ENCODE results near the gene LRRC37A3. TPM values are rescaled to one million over a fixed set of nuclear protein-coding genes. Genes with fewer than 3 reads are reported as not detected.
"Not testable (repeated sequence)": the region's sequence is repeated elsewhere in the genome, so short reads cannot be mapped to it uniquely, and the experiment has no call there.

LRRC37A3 gene
- total RNA-seq (1 to 10 TPM; 1.6 to 5.1 (median 3.8) TPM), polyA plus RNA-seq (1 to 10 TPM in 1 of 3 donors, under 1 TPM in 2; 0.38 to 1.4 (median 0.93) TPM)
- long read RNA-seq, donor 1, partial matches to known transcripts, result 0 of 3 reads
- long read RNA-seq, donor 1, other reads (novel, unspliced or antisense), result 3 of 3 reads
- long read RNA-seq, donor 2, partial matches to known transcripts, result 0 of 4 reads
- long read RNA-seq, donor 2, other reads (novel, unspliced or antisense), result 4 of 4 reads

DNA sequence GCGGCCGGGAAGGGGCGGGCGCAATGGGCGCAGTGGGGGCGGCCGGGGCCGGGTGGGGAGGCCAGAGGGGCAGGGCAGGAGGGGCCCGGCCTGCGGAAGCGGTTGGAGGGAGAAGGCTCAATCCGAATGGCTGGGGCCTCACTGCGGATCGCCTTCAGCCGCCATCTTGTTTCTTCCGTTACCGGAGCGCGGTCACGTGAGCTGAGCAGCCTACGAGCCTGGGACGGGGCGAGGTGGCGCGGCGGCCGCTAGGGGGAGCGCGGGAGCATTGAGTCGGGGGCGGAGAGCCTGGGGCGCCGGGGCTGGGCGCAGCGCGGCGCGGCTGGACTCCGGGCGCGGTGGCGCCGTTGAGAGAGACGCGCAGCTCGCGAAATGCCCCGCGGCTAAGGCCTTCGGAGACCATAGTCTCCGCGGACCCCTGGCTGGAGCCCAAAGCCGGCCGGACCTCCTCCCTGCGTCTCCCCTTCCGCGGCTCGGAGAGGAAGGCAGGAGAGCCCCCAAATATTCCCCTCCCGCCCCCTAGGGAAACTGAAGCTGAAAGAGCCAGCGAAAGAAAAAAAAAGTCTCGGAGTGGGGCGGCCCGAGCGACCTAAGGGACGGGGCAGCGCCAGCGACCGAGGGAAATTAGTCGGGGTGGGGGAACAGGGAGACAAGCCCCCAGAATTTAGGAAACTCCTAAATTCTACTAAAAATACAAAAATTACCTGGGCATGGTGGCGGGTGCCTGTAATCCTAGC, at the start of gene LRRC37A3:
Gene LRRC37A3 (minus strand): TSS at position 190 of the 737 bp plus-strand sequence. CDS start 22,221 bp downstream, outside the sequence.
- not testable (repeated sequence) for H3K9me3 ChIP-seq; H3K4me1 ChIP-seq; H3K27me3 ChIP-seq (ENCODE audit: insufficient read depth in 3 of 3, low read length in 2 of 3); H3K36me3 ChIP-seq (ENCODE audit: insufficient read depth in 1 of 2, low read depth in 1 of 2)
- H3K27ac ChIP-seq, result peak within 1 kb of the TSS; percentile 96
- WGBS, 3 donors, result 1% methylated on average over 38 to 70 of the region's 70 CpGs
- H3K4me3 ChIP-seq, result peak within 1 kb of the TSS; percentile 81
- intact Hi-C loops (cut with DNase I), result loop anchor here in 1 of 2 donors (5.0 kb wide), 1 partner anchor 43 kb away; no protein-coding TSS in a partner anchor
- DNase-seq, result peak; percentile 99
- peak; percentile 97 to 99 (median 98) for ATAC-seq
- TF ChIP-seq, protein P1, sequence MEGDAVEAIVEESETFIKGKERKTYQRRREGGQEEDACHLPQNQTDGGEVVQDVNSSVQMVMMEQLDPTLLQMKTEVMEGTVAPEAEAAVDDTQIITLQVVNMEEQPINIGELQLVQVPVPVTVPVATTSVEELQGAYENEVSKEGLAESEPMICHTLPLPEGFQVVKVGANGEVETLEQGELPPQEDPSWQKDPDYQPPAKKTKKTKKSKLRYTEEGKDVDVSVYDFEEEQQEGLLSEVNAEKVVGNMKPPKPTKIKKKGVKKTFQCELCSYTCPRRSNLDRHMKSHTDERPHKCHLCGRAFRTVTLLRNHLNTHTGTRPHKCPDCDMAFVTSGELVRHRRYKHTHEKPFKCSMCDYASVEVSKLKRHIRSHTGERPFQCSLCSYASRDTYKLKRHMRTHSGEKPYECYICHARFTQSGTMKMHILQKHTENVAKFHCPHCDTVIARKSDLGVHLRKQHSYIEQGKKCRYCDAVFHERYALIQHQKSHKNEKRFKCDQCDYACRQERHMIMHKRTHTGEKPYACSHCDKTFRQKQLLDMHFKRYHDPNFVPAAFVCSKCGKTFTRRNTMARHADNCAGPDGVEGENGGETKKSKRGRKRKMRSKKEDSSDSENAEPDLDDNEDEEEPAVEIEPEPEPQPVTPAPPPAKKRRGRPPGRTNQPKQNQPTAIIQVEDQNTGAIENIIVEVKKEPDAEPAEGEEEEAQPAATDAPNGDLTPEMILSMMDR (IDR thresholded peaks at IDR 0.05), result peak; percentile 97

DNA sequence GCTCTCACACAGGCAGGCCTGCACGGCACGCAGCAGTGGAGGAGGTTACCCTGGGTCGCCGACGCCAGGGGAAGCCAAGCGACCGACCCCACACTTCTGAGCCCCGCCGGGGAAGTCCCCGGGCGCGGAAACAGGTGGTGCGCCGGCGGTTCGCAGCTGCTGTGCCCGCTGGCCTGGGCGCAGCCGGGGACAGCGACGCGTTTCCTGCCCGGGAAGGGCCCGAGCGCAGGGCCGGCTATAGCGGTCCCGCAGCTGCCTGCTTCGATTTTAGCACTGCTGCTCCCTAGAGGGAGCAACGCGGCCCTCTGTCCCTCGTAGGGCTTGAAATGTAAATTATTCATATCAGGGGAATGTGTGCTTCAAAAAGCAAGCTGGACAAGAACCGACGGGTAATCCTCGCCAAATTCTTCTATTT, 46.6 kb upstream of the LRRC37A3 start:
- 0% methylated on average over 32 to 35 of the region's 35 CpGs for WGBS, 3 donors
- Histone ChIP-seq H3K4me3 (peak overlapping the region; percentile 50), H3K27ac (peak overlapping the region; percentile 83), H3K4me1 (peaks cover 15% of the 10 kb centered on the region), H3K36me3 (ENCODE audit: insufficient read depth in 1 of 2, low read depth in 1 of 2) (peaks cover 0 to 18% of the 10 kb centered on the region in 2 donors)
- H3K27me3 ChIP-seq (ENCODE audit: insufficient read depth in 3 of 3, low read length in 2 of 3); intact Hi-C loops (cut with DNase I); H3K9me3 ChIP-seq: not testable (repeated sequence)
- ATAC-seq, result peak; percentile 92 to 97 (median 94)
- TF ChIP-seq, protein P1 (IDR thresholded peaks at IDR 0.05), result peak; percentile 34
- DNase-seq, result peak; percentile 73 to 92

DNA sequence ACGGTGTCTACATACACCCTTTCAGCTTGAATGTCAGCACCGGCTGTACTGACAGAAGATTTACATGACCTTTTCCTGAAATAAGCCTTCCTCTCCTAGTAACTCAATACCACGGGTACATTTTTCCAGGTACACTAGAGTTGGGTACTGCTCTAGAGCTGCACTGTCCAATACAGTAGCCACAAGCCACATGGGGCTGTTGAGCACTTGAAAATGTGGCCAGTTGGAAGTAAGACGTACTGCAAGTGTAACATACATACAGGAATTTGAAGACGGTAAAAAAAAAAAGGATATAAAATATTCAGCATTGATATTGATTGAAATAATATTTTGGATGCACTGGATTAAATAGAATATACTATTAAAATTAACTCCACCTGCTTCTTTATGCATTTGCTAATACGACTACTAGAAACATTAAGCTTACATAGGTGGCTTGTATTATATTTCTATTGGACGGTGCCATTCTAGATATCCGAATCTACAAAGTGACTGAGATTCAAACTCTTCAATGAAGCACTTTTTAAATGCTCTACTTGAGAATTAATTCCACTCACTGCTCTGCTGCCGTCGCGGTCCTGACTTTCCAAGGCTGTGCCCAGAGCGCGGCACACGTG, 46.1 kb upstream of the LRRC37A3 start:
- peaks cover 0 to 13% of the 10 kb centered on the region in 2 donors for H3K36me3 ChIP-seq (ENCODE audit: insufficient read depth in 1 of 2, low read depth in 1 of 2)
- H3K27me3 ChIP-seq (ENCODE audit: insufficient read depth in 3 of 3, low read length in 2 of 3); DNase-seq; intact Hi-C loops (cut with DNase I); H3K9me3 ChIP-seq: not testable (repeated sequence)
- peak overlapping the region; percentile 50 for H3K4me3 ChIP-seq
- peak overlapping the region; percentile 83 for H3K27ac ChIP-seq
- peak; percentile 31 to 53 (median 40) for ATAC-seq
- peaks cover 15% of the 10 kb centered on the region for H3K4me1 ChIP-seq
- WGBS, 3 donors, result 13 to 37% (median 23%) methylated on average over 8 to 13 of the region's 14 CpGs

DNA sequence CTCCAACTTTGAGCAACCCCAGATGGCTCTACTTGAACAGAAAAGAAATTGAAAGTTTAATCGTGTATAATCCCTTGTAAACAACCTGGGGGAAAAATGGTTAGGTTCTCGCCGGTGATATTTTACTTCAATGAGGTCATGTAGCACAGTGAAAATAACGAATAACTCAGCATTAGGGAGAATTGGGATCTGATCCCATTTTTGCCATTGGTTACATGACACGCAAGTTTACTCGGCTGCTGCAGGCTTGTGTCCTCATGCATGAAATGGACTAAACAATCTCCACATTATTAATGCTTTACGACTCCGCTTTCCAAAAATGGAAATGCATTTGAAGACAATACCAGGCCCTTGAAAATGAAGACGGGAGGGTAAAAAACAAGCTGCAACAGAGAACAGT, 45.5 kb upstream of the LRRC37A3 start:
- WGBS, 3 donors, result 38 to 65% (median 43%) methylated on average over 8 to 9 of the region's 9 CpGs
- Histone ChIP-seq H3K27me3 (ENCODE audit: insufficient read depth in 3 of 3, low read length in 2 of 3) (no peaks in the 10 kb centered on the region), H3K4me3 (peak overlapping the region; percentile 50), H3K4me1 (peaks cover 15% of the 10 kb centered on the region), H3K27ac (peak overlapping the region; percentile 83), H3K36me3 (ENCODE audit: insufficient read depth in 1 of 2, low read depth in 1 of 2) (peaks cover 0 to 8% of the 10 kb centered on the region in 2 donors), H3K9me3 (no peaks in the 10 kb centered on the region)
- DNase-seq (no peak), ATAC-seq (no peak)
- TF ChIP-seq, protein P1 (IDR thresholded peaks at IDR 0.05), result no peak
- intact Hi-C loops (cut with DNase I), result loop anchor here (5.0 kb wide), 3 partner anchors 42 to 138 kb away; partner anchors contain the start of gene GNA13 (in 1 of the 2)

DNA sequence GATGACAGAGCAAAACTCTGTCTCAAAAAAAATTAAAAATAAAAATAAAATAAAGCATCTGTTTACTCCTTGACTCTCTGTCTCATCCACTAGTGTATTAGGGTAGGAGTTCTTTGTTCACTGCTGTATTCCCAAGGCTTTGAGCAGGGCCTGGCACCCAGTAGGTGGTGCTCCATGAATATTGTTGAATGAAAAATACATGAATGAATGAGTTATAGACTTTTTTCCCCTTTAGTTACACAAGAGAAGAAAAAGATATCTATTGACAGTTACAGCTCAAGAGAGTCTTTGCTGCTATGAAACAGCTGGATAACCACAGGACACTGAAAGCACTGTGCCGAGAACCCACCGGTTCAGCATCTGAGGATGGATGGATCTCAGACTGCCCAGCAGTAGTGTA, 44.5 kb upstream of the LRRC37A3 start:
- intact Hi-C loops (cut with DNase I), result loop anchor here (5.0 kb wide), 3 partner anchors 42 to 138 kb away; partner anchors contain the start of gene GNA13 (in 1 of the 2)
- peaks cover 15% of the 10 kb centered on the region for H3K4me1 ChIP-seq
- H3K36me3 ChIP-seq (ENCODE audit: insufficient read depth in 1 of 2, low read depth in 1 of 2); ATAC-seq; DNase-seq; H3K4me3 ChIP-seq; H3K27me3 ChIP-seq (ENCODE audit: insufficient read depth in 3 of 3, low read length in 2 of 3); H3K9me3 ChIP-seq: not testable (repeated sequence)
- peak overlapping the region; percentile 83 for H3K27ac ChIP-seq
- 86 to 95% (median 91%) methylated on average over 2 of the region's 2 CpGs for WGBS, 3 donors

All from psoas muscle (tissue), 8 donors.